GM19238 (cell line): ENCODE results near the gene FBXO27.
"Not testable (repeated sequence)": the region's sequence is repeated elsewhere in the genome, so short reads cannot be mapped to it uniquely, and the experiment has no call there.

Source experiments
- DNase-seq: peaks from one replicate; pipeline ENCODE4 v3.0.0; 2011; ENCODE audit warnings: low spot score; ENCODE audit not compliant: insufficient read length

FBXO27 gene

DNA sequence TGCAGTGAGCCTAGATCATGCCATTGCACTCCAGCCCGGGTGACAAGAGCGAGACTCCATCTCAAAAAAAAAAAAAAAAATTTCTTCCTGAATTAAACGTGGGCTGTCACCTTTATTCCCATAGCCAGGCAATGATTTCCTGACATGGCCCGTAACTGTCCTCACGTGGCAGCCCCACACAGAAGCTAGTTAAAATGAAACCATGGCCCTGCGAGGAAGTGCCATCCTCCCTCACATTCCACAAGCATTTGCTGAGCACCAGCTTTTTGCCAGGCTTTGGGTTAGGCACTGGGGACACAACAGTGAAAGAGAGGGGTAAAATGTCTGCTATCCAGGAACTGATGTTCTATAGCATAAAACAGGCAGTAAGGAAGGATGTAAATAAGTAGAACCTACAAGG, 13.2 kb upstream of the FBXO27 start:
- DNase-seq, result no peak

DNA sequence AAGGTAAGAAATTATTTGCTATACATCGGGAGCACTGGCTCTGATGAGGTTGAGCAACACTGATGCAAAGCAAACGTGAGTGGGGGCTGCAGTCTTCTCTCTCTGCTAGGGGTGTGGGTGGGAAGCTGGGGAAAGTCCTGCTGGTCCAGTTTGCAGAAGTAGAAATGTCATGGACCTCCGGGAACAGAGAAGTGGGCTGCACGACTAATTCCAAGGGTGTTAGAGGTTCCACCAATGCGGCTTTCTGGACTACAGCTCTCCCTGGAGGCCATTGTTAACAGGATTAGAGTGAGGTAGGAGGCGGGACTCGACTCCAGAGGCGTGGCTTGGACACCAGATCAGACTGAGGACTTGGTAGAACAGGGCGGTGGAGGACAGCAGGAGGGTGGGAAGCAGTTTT, 5.7 kb upstream of the FBXO27 start:
- no peak for DNase-seq

DNA sequence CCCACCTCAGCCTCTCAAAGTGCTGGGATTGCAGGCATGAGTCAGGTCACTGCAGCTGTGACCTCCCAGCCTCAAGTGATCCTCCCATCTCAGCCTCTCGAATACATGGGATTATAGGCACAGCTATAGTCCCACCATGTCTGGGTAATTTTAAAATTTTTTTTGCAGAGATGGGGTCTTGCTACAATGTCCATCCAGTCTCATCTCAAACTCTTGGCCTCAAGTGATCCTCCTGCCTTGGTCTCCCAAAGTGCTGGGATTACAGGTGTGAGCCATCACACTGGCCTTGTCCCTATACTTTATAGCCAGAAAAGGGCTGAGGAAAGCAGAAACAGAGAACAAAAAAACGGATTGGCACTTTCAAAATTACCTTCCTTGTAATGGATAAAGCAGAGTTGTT, 4.8 kb upstream of the FBXO27 start:
- DNase-seq, result no peak

GRCh38 chr19:39036581-39036980, 4.2 kb upstream of the FBXO27 start:
- DNase-seq, result no peak

GRCh38 chr19:39031368-39032062, 834 bp downstream of the FBXO27 start:
- DNase-seq, result peak; percentile 54

DNA sequence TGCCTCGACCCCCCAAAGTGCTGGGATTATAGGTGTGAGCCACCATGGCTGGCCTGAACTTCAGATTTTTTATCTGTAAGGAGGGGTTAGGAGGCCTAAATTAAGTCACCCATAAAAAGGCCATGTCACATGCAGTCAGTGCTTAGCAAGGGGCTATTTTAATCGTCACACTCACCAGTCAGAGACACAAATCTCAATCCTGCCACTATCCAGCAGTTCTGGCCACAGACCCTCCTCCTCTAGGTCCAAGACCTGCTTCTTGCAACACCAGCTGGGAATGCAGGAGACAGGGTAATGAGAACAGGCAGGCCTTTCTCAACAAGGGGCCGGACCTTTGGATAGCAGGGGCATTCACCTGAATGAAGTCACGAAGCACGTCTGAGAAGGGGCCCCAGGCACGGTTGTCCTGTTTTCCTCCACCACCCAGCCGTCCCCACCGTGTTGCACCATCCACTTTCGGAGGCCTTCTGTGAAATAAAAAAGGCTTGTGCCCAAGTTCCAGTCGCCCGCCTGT, 1.4 kb downstream of the FBXO27 start:
- DNase-seq, result no peak

DNA sequence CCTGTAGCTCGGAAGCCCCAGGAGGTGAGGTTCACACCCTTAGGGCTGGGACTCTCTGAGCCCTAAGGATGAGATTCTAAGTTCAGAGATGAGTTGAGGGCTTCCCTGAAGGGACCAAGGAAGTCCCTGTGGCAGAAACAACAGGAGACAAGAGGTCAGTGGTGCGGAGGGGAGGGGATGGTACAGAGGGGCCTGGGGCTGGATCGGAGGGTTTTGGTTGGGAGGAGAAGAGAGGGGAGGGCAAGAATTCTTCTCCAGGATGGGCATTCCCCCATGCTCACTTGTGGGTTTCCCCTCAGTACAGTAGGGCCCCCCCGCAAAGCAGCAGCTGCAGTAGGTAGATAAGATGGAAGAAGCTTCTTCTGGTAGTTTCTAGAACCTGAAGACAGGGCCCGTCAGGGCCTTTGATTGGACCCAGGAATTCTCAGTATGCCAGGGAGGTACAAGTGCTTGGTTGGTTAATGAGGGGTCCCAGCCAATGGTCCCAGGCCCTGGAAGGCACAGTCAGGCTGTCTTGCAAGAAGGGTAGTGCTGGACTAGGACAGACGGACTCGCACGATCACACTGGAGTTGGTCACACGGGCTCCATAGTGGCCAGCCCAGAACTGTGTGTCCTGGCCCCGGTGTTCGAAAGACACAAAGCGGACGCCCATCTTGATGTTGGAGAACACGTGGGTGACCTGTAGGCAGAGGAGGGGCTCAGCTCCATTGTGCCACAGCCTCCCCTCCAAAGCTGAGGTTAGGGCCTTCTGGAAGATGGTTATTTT, 7.3 kb downstream of the FBXO27 start:
- no peak for DNase-seq

- no peak for DNase-seq
These were observed 11.3 kb downstream of the FBXO27 start for GRCh38 chr19:39021063-39021462.

DNA sequence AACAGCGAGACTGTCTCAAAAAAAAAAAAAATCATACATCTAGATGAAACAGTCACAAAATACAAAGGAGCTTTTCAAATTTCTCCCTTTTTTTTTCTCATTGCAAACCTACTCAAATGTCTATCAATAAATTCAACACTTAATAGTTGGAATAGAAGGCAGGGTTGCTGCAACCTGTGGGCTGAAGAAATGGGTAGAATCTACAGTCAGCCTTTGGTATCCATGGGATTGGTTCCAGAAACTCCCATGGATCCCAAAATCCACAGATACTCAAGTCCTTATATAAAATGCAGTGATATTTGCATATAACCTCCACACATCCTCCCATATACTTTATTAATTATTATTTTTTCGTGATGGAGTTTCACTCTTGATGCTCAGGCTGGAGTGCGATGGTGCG, 14.7 kb downstream of the FBXO27 start:
- DNase-seq, result no peak

DNA sequence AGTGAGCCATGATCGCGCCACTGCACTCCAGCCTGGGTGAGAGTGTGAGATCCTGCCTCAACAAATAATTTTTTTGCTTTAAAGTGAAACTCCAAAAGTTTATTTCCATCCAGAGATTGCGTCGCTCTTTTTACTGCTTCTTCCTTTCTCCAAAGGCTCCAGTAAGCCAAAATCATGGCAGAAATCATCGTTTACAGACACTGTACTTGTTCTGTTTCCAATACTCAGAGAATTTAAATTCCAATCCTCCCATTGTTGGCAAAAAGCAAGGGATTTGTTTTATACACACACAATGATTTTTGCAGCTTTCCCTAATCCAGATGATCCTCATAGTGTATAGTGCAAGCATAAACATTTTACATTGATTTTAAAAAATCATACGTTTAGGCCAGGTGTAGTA, 15.3 kb downstream of the FBXO27 start:
- DNase-seq, result no peak

DNA sequence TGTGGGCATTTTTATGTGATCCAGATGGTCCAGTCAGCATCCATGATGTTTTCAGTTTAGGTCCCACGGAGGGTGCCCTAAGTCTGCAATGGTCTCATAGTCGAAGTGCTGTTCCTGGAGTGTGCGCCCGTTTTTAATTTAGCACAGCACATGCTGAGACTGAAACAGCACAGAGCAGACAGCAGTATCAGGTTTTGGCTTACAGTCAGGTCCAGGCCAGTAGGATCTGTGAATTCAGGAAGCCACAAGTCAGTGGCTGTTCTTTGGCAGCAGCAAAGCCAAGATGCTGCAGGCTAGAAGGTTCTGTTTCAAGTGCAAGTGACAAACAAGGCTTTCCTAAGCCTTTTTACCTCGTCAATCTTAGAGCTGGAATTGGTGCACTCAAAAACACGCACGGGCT, 18.3 kb downstream of the FBXO27 start:
- no peak for DNase-seq

DNA sequence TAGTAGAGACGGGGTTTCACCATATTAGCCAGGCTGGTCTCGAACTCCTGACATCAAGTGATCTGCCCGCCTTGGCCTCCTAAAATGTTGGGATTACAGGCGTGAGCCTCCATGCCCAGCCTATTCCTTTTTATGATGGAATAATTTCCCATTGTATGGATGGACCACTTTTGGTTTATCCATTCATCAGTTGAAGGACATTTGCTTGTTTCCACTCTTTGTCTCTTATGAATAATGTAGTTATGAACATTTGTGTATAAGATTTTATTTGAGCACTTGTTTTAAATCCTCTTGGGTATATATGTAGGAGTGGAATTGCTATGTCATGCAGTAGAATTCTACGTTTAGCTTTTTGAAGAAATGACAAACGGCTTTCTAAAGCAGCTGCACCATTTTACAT, 23.3 kb downstream of the FBXO27 start:
- DNase-seq, result no peak

- no peak for DNase-seq
These were observed 24.2 kb downstream of the FBXO27 start for GRCh38 chr19:39008137-39008536.

DNA sequence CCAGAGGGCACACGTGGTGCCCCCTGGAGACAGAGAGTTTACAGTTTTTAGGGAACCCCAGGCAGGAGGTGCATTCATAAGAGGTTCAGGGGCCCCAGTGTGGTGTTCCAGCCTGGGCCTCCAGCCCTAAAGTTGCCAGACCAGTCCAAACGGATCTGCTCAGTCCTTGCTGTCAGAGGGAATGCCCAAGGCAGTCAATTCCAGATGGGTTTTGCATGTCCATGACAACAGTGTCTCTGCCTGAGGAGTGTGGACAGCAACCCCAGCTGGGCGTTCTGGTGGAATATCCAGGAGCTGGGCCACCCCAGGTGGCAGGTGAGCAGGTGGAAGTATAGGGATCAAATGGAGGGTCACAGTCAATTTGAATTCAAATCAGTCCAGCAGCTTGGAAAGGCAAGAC, 25.3 kb downstream of the FBXO27 start:
- no peak for DNase-seq

- no peak for DNase-seq
These were observed 27.9 kb downstream of the FBXO27 start for GRCh38 chr19:39004403-39004802.

- DNase-seq, result no peak
These were observed 28.6 kb downstream of the FBXO27 start for GRCh38 chr19:39003796-39004195.

DNA sequence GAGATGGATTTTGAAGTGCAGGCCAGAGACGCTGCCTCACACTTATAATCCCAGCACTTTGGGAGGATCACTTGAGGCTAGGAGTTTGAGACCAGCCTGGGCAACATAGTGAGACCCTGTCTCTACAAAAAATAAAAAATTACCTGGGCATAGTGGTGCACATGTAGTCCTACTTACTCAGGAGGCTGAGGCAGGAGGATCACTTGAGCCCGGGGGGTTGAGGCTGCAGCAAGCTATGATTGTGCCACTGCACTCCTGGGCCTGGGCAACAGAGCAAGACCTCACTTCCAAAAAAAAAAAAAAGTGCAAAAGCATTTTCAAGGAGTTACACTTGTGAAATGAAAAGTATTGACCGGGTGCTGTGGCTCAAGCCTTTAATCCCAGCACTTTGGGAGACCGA, 29.2 kb downstream of the FBXO27 start:
- DNase-seq, result no peak

DNA sequence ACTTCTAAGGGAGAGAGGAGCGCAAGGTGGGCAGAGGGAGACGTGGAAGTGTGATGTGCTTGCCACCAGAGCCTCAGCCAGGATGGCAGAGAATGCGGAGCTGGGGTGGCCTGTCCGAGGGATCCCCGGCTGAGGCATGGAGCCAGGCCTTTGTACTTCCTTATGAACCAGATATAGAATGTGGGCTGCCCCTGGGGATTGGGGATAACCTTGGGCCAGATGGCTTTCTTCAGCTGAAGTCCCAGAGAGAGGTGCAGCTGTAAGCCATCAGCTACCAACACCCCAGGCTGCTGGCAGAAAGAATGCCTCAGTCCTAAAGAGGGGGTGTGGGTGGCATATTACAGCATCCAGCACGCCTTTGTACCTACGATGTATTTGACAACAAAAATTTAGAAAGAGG, 31.3 kb downstream of the FBXO27 start:
- DNase-seq, result no peak

- not testable (repeated sequence) for DNase-seq
These were observed 34.8 kb downstream of the FBXO27 start for GRCh38 chr19:38997576-38997975.

DNA sequence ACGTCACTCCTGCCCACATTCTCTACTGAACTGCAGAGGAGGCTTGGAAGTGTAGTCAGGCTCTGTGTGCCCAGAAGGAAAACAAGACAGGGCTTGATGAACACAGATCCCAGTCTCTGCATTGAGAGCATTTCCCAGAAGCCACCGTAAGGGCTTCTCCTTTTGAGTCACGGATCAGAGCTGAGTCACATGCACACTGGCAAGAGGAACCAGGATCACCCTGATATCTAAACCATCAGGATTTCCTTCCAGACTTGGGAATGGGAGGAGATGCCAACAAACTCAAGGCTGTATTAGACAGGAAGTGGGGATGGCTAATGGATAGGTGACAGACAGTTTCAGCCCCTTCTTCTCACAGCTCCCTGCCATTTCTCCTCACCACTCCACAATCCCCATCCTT, 39.1 kb downstream of the FBXO27 start:
- no peak for DNase-seq

- DNase-seq, result no peak
These were observed 41.2 kb downstream of the FBXO27 start for GRCh38 chr19:38990949-38991697.

GRCh38 chr19:38989614-38990013, 42.7 kb downstream of the FBXO27 start:
- not testable (repeated sequence) for DNase-seq
